Tibial nerve (tissue), 3 donors: ENCODE results near the gene NTRK2.

Experiments used
- POLR2A ChIP-seq, 2 donors: fragments of 450-650 bp; IDR thresholded peaks; one replicate each; pipeline ENCODE4 v1.6.1; 2017; ENCODE audit warnings: antibody characterized with exemption in 2 of 2, mild to moderate bottlenecking in 2 of 2, moderate library complexity in 2 of 2
- TF ChIP-seq, protein P1 (sequence below), 5 experiments: fragments of 200-600 bp in 3 of 5; fragments of 450-650 bp in 2 of 5; sonication (generic) in 3 of 5; IDR thresholded peaks; one replicate each; pipeline ENCODE4 v1.5.1; 2016 to 2019; ENCODE audit warnings: antibody characterized with exemption in 5 of 5, mild to moderate bottlenecking in 3 of 5, moderate library complexity in 2 of 5

DNA sequence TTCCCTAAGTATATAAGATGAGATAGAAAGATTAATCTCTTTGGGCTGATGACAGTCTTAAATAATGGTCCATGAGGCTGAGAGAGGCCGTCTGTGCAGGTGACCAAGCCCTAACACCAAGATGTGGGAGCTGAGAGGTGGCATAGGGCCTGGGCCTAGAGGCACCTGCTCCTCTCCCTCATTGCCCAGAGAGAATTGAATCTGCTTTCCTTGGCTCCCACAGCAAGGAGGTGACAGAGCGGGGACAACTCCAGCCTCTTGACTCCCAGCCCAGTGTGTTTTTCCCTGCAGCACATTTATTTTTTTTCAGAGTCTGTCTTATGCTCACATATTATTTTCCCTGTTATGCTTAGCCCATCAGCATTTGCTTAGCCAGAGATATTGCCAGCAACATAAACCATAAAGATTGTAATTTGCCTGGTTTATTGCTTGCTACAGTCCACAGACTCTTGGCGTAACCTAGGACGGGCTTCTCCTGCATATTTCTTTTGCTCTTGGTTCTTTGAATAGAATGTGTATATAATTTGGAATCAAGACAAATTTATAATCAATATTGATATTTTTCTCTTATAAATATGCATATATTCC, 105.6 kb downstream of the NTRK2 start:
- TF ChIP-seq, protein P1, sequence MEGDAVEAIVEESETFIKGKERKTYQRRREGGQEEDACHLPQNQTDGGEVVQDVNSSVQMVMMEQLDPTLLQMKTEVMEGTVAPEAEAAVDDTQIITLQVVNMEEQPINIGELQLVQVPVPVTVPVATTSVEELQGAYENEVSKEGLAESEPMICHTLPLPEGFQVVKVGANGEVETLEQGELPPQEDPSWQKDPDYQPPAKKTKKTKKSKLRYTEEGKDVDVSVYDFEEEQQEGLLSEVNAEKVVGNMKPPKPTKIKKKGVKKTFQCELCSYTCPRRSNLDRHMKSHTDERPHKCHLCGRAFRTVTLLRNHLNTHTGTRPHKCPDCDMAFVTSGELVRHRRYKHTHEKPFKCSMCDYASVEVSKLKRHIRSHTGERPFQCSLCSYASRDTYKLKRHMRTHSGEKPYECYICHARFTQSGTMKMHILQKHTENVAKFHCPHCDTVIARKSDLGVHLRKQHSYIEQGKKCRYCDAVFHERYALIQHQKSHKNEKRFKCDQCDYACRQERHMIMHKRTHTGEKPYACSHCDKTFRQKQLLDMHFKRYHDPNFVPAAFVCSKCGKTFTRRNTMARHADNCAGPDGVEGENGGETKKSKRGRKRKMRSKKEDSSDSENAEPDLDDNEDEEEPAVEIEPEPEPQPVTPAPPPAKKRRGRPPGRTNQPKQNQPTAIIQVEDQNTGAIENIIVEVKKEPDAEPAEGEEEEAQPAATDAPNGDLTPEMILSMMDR (IDR thresholded peaks at IDR 0.05): no peak
- TF ChIP-seq POLR2A (IDR thresholded peaks at IDR 0.05): no peak
